Glomerular visceral epithelial cell (primary cell): Measurements from ENCODE around the gene ANAPC10.
"Not testable (repeated sequence)": the region's sequence is repeated elsewhere in the genome, so short reads cannot be mapped to it uniquely, and the experiment has no call there.

Source experiments
- DNase-seq: peaks from one replicate; pipeline ENCODE4 v3.0.0-alpha.2; 2016; ENCODE audit errors: extremely low spot score

ANAPC10 gene, protein sequence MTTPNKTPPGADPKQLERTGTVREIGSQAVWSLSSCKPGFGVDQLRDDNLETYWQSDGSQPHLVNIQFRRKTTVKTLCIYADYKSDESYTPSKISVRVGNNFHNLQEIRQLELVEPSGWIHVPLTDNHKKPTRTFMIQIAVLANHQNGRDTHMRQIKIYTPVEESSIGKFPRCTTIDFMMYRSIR

DNA sequence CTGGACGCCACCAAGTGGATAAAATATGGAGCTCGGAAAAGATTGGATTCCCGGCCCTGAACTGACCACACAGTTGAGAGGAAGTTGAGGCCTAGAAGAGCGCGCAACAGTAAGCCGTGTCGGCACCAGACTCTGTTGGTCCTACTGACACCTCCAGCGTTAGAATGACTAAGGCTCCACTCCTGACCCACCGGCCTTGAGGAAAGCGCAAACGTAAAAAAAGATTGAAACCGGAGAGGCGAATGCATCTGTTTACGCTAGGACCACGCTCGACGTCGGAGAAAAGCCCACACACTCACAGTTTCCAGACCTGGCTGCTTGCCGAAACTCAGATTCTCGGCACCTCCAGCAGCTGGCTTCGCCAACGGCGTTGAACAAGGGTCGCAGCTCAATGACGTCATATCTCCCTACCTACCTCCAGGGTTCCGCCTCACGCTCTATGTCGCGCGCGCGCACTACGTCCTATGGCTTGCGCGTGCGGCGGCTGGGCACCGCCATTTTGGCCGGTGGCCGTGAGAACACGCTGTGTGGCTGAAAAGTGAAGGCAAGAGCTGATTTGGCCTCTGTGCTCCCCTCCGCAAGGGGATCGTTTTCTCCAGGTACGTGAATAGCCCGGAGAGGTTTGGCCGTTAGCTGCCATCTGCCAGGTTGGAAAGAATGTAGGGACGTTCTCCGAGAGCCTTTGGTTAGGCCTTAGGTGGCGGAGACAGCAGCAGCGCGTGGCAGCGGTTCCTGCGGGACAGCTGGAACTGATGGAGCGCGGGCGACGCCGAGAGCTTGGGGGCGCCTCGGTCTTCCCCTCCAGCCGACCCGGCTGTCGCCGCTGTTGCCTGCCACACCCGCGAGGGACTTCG lies at the start of gene ANAPC10, which contains the start of gene ABCE1:
Gene ANAPC10 (minus strand): TSS at position 376 of the 854 bp plus-strand sequence. CDS start 2,097 bp downstream, outside the sequence.
Gene ABCE1 (plus strand): TSS at position 491 of the 854 bp plus-strand sequence. CDS start 6,102 bp downstream, outside the sequence.
- peak; percentile 98 for DNase-seq

DNA sequence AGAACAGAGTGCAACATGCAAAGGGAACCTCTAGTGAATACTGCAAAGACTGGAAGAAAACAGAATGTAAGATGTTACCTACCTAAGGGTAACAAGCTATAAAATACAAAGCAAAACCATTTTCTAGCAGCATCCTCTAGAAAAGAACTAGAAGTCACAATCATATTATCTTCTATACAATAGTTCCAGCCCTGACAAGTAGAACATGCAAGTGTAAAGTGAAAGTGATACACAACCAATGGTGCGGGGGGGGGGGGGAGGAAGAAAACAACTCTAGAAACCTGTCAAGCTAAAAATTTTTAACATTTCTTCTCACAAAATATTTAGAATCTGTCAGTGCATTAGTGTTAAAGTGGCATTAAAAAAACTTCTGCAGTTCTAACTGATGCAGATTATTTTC lies 38.2 kb upstream of the ANAPC10 start:
- DNase-seq, result not testable (repeated sequence)

DNA sequence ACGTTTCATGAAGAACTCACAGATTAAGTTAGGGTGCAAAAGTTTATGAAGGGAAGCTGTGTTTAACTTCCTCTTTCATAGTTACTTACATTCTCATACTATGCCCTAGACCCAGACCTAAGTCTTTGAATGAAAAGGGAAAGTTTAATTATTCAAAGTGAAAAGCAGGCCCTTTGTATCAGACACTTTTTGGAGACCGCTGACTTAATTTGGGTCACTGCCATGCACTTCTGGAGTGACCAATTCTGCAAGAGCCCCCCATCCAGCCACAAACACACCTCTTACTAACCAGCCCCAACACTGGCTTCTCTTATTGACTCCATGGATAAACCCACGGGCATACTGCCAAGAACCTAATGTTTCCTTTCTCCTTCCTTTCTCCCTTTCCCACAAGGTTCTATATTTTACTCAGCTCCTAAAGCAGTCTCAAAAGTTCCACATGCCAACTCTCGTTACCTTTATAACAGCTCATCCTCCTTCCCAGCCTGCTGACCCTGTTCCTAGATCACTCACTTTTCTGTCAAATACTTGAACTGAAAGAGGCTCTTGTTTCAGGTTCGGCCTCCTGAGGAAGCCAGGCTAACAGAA lies 34.6 kb upstream of the ANAPC10 start:
- peak; percentile 2 for DNase-seq

DNA sequence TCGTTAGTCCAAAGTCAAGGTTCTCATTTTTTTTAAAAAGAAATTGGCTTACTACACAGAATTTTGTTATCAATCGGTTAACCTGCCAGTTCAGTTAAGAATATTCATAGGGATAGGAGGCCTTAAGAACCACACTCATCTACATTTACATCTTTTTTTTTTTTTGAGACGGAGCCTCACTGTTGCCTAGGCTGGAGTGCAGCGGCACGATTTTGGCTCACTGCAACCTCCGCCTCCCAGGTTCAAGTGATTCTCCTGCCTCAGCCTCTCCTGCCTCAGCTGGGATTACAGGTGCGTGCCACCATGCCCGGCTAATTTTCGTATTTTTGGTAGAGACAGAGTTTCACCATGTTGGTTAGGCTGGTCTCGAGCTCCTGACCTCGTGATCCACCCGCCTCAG lies 33.9 kb upstream of the ANAPC10 start:
- no peak for DNase-seq

DNA sequence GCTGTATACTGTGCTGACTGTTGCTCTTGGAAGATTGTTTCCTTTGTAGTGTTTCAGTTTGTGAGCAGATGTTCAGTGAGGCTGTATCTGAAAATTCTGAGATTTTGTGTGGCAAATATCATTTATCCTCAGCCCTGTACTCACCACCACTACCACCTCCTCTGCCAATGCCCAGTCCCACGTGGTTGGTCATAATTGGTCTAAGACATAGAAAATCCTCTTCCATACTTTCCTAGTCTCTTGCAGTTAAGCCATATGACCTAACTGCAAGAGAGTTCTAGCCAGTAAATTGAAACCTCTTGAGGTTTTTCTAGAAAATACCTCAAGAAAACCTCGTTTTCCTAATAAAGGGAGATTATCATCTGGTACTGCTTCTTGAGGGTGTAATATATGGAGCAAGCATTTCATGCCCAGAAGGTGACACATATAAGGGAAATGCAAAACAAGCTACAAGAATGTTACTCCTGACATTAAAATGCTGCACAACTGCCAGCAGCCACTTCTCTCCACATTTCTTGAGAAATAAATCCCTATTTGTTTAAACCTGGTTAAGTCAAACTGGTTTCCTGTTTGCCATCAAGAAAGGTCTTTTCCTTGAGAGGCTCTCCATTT lies 32.9 kb upstream of the ANAPC10 start:
- DNase-seq, result peak; percentile 12

DNA sequence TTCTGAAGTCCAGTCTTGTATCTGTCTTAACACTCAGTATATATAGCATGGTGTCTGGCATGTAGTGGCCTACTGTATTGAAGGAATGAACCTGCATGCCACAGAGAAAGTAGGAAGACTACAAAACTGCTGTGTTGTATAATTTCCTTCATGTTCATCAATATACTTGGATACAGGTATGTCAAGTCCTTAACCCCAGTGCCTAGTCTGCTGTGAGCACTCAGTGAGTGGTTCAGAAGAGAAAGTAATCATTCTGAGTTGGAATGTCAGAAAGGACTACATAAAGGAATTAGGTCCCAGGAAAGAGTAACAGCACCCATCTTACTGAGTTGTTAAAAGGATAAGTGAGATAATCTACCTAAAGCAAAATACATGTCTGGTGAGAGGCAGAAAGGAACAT lies 32.1 kb upstream of the ANAPC10 start:
- no peak for DNase-seq

DNA sequence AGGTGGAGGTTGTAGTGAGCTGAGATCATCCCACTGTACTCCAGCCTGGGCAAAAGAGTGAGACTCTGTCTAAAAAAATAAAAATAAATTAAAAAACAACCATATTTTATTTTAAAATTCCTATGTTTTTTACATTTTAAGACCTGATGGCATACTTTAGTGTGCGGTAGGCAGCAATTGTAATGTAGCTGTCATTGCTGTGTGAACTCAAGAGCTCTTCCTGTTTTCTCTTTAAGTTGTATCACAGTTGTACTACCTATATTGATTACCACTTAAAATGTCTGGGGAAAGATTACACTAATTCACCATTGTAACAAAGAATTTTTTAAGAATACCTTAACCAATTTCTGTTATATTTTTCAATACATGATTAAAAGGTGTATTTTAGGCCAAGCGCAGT lies 27.4 kb upstream of the ANAPC10 start:
- no peak for DNase-seq

DNA sequence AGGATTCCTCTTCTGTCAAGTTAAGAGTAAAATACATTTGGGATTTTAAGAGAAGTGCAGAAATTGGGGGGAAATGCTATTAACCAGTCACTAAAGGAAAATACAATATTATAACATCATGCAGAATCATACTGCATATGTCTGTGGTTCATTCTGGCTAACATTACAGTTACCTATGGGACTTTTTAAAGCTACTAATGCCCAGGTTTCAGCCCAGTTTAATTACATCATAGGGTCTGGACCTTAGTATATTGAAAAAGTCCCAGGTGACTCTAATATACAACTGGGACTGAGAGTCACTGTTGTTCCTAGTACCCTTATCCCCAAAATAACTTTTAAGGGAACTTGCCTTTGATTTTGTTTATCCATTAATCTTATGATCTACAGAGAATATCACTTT lies 10.1 kb upstream of the ANAPC10 start:
- no peak for DNase-seq

DNA sequence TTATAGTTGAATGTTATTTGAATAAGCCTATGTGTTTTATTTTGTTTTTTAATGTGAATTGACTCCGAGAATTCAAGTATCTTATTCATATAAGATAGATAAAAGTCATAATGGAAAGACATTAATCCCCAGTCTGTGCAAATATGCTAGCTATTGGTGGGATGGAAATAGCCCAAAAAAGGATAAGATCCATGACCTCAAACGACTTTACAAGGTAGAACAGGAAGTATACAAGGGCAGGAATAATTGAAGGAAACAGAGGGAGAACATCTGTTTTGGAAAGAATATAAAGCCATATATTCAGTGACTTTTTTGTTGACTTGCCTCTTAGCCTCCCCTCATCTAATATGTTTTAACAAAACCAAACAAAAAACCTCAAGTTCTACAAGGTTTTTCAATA lies 9.1 kb upstream of the ANAPC10 start:
- DNase-seq, result no peak

DNA sequence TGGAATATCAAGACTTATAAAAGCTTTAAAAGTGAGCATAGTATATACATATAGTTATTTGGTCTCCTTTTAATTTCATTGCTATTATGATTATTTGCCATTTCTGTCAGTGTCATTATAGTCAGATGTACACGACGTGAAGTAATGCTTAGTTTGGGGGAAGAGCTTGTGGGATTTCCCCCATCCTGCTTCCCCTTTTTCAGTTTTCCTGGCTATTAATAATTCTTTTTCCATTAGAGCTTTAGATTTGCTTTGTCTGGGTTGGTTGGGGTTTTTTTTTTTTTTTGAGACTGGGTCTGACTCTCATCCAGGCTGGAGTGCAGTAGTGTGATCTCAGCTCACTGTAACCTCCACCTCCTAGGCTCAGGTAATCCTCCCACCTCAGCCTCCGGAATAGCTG lies 5.5 kb upstream of the ANAPC10 start:
- DNase-seq, result no peak

DNA sequence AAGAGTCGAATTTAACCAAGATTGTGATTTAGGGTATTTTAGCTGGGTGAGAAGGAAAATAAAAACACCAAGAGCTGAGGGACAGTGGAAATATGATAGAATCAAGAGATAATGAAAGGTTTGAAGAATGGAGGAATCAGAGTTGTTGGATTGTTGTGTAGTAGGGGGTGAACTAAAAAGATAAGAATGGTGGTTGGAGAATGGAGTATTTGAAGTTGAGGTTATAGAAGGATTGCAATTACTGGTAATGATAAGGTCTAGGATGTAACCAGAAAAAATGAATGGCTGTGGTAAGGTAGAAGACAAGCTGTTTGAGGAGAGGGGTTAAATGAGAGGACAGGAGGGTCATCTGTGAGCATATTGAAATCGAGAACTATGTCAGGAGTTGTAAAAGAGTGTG lies 4.6 kb upstream of the ANAPC10 start:
- no peak for DNase-seq

DNA sequence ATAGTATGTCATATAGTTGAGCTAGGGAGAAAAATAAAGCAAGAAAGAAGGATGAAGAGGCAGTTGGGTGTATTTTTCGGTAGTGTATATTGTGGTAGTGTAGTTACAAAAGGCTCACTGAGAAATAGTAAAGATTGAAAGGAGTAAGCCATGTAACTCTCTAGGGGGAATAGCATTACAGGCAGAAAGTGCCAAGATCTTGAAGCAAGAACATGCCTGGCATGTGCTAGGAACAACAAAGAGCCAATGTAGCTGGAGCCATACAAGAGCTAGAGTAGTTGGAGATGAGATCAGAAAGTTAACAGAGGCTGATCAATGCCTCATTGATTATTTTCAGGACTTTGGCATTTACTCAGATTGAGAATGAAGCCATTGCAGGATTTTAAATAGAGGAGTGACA lies 3.1 kb upstream of the ANAPC10 start:
- DNase-seq, result no peak

DNA sequence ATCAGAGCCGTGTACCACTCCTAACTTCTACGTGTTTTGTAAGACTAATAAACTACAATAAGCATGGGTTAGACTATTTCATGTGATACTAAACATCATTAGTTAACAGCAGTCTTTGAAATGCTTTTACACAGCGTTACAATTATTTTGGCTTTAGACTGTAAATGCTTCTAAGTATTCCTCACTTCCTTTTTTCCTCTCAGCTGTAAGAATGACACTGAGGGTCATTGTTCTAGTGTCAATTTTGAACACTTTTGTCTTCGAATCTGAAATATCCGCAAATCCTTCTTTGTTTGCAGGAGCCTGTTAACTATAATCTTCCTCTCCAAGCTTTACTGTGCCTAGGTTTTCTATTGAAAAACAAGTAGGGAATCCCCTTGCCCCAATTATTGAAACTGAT lies 1.7 kb upstream of the ANAPC10 start:
- no peak for DNase-seq

DNA sequence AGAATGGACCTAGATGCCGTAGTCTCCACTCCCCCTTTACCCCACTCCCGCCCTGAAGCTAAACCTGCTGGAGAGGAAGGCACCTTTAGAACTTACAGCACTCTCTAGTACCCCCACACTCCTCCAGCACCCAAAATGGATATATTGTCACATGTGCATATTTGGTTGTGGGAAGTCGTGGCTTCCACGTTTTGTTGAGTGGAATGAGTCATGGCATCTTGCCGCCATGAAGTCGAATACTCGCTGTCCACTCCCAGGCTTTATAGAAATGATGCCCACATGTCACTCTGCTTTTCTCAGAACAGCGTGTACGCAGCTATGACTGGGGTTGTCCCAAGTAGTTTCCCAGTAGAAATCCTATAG lies 660 bp upstream of the ANAPC10 start:
- peak; percentile 48 for DNase-seq

DNA sequence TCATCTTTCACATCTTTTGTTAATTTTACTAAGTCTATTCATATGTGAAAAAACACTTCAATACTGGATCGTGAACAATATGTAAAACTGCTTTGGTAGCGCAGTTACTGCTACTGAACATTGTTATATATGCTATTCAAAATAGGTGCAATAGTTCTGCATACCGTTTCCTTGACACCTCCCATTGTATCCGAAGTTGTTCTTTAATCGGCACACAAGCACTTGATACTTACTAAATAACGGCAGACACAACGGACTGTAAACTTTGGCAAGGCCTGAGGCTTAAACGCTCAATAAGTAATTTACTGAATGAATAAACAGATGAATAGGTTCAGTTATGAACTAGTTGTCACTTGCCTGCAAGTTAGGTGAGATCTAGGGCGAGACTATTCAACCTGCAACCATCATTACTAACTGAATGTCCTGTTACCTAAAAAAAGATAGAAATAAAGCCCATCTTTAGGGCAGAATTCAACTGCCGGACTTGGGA lies 620 bp downstream of the ANAPC10 start:
- DNase-seq, result no peak

DNA sequence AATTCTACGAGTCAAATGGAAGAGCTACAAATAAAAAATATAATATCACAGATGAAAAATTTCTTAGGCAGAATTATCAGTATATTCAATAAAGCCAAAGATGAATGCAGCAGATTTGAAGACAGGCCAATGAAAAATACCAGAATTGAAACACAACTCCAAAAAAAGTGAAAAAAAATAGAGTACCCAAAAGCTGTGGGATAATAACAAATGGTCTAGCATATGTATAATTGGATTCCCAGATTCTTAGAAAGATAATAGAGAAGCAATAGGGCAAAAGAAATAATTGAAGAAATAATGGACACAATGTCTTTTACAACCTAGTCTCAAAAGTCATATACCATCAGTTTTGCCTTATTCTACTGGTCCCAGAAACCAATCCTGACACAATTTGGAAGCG lies 4.4 kb downstream of the ANAPC10 start:
- no peak for DNase-seq

DNA sequence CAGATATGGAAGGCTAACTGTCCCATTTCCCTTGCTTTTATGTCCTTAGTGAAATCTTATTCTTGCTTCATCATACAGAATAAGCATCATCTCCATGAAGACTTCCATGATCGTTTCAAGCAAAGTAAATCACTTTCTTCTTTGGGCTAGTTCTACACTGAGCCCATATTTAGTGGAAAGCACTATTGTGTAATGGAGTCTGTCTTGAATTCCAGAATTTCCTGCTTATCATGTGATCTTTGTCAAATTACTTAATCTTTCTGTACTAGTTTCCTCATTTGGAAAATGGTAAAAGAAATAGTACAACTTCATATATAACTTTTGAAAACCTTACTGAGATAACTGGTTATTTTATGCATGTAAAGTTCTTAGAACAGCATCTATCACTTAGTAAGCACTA lies 7.6 kb downstream of the ANAPC10 start:
- no peak for DNase-seq

DNA sequence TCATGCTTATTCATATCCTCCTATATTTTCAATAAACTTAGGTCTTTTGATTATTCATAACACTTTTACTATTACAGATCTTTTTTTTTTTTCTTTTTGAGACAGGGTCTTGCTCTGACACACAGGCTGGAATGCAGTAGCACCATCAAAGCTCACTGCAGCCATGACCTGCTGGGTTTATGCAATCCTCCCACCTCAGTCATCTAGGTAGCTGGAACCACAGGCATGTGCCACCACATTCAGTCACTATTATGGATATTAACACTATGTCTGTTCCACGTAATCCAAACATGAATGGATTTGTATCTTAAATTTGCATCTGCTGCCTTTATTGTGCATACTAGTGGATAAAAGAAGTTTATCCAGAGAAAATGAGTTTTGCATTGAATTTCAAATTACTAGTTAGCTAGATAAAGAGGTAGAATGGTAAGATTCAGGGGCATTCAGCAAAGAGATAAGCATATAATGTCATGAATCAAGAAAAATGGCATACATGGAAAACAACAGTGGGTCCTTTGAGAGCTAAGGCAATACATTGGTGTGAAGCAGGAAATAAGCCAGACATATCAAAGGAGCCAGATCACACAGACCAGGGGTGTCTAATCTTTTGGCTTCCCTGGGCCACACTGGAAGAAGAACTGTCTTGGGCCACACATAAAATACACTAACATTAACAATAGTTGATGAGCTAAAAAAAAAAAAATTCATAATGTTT lies 13.9 kb downstream of the ANAPC10 start:
- peak; percentile 71 for DNase-seq

DNA sequence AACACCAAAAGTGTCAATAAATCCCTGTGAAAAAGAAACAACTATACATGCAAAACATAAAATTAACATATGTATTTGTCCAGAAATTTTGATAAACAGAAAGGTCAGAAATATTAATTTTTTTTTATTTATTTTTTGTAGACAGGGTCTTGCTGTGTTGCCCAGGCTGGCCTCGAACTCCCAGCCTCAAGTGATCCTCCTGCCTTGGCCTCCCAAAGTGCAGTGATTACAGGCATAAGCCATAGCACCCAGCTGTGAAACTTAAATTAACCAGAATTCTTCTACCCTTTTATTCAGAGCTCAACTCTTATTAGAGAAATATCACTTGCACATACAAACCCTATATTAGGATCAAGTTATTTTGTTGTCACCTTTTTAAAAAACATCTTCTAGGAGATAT lies 16.2 kb downstream of the ANAPC10 start:
- DNase-seq, result no peak

DNA sequence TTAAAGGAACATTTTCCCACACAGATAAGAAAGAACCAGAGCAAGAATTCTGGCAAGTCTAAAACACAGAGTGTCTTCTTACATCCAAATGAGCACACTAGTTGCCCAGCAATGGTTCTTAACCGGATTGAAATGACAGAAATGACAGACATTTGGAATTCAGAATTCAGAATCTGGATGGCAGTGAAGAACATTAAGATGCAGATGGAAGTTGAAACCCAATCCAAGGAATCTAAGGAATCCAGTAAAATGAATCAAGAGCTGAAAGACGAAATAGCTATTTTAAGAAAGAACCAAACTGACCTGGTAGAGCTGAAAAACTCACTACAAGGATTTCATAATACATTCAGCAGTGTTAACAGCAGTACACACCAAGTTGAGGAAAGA lies 21.5 kb downstream of the ANAPC10 start:
- no peak for DNase-seq

DNA sequence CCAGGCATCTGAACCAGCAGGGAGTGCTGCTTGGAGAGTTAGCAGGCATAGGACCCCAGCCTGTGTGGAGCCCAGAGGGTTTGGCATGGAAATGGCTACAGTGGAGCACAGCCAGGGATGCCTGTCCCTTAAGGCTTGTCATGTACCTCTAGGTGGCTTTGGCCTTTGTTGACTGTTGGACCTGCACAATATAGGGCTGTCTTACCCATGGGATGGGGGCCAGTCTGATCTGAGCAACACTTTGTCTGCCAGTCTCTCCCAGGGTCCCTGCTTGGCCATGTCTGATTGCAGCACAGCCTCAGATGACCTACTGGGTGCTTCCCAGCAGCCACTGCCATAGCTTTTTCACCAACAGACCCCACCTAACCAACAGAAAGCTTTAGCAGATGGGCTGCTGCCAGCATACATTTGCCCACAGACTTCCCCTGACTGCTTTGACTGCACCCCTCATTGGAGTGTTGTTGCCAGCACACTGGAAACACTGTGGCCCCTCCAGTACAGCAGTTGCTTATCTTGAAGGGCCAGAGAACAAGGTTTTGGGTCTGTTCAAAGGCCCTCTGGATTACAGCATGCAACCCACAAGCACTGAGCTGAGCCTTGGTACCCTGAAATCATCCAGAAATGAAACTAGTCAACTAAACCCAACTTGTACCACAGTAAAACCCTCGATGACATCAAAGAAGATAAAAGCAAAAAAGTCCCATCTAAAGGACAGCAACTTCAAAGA lies 22.1 kb downstream of the ANAPC10 start:
- no peak for DNase-seq
